GM21825 (cell line): ENCODE results near the gene ANKRD9.
"Not testable (repeated sequence)": the region's sequence is repeated elsewhere in the genome, so short reads cannot be mapped to it uniquely, and the experiment has no call there.

Experiments
- ATAC-seq: cut with Tn5 transposase; IDR thresholded peaks from one replicate; pipeline ENCODE4 v1.9.1; 2021; ENCODE audit warnings: mild to moderate bottlenecking, moderate library complexity; ENCODE audit not compliant: unreplicated experiment

ANKRD9 gene

DNA sequence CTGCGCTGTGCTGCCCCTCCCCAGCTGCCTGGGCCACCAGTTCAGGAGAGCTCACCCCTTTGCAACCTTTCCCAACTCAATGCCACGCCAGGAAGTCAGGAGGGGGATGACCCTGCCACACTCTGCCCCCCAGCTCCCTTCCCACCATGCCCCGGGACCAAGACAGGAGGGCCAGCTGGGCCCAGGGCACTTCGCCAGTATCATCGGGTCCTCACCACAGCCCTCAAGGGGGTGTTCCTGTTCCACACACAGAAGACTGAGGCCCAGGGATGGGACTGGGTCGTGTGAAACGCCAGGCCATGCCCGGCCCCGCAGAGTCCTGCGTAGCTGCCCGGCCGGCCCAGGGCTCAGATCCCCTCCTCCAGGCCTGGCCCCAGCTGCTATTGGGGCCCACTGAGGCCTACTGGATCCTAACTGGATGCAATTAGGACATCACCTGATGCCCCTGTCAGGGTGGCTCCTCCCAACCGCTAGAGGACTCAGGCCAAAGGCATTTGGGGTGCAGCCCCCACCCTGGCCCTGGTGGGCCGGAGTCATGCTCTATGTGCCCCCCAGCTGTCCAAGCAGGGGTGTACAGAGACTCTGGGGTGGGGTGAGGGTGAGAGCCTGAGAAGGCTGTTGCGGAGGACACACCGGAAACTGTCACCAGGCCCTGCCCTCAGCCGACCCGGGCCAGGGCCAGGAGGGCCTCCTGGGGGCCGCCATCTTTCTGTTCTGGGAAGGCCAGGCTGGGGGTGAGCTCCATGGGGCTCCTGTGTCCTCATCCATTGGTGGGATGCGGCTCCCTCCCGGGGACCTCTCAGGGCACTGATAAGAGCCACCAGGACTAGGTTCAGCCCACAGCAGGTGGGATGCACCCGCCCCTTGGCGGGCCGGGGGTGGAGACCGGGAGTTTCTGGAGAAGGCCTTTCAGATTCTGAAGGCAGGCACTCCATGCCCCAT is 29.3 kb upstream of the ANKRD9 start:
- no peak for ATAC-seq

DNA sequence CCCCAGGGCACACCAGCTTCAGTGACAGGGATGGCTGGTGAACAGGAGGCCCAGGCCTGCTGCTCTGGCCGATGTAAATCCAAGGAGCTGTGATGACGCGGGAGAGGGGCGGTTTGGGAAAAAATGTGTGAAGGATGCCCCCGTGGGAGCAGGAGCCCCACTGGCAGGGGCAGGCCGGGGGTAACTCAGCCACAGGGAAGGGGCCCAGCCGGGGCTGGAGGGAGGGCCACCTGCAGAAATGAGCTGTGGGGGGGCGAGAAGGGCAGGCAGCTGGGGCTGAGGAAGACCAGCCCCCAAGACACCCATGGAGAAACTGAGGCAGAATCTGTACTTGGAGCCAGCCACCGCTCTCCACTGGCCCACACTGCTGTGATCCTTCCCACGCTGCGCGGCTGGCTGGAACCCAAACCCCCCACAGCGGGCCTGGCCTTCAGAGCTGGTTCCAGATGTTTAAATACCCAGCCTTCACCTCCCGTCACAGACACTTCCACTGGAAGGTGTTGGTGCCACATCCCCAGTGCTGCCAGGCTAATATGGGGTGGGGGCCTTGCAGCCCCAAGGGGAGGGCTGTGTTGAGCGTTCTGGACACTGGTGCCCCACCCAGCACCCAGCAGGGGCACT is 28.5 kb upstream of the ANKRD9 start:
- ATAC-seq: no peak

- no peak for ATAC-seq
Measured at GRCh38 chr14:102532204-102532658, 22.7 kb upstream of the ANKRD9 start.

GRCh38 chr14:102530828-102531478 is 21.4 kb upstream of the ANKRD9 start:
- ATAC-seq: no peak

GRCh38 chr14:102528431-102529170 is 19.0 kb upstream of the ANKRD9 start:
- no peak for ATAC-seq

DNA sequence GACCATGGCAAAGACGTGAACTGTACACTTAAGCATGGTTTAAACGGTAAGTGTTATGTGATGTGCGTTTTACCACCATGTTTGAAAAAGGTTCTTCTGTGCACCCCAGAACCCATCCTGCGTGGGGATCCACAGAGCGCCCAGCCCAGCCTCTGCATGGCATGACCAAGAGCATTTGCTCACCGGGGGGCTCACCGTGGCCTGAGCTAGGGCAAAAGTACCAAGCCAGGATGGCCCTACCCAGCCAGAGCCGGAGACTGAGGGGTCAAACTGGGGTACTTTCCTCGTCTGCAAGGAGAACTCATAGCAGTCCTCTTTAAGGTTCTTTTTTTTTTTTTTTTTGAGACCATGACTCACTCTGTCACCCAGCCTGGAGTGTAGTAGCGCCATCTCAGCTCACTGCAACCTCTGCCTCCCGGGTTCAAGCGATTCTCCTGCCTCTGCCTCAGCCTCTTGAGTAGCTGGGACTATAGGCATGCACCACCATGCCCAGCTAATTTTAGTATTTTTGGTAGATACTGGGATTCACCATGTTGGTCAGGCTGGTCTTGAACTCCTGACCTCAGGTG is 16.4 kb upstream of the ANKRD9 start:
- no peak for ATAC-seq

- peak; percentile 5 for ATAC-seq
Measured at GRCh38 chr14:102525219-102525928, 15.8 kb upstream of the ANKRD9 start.

DNA sequence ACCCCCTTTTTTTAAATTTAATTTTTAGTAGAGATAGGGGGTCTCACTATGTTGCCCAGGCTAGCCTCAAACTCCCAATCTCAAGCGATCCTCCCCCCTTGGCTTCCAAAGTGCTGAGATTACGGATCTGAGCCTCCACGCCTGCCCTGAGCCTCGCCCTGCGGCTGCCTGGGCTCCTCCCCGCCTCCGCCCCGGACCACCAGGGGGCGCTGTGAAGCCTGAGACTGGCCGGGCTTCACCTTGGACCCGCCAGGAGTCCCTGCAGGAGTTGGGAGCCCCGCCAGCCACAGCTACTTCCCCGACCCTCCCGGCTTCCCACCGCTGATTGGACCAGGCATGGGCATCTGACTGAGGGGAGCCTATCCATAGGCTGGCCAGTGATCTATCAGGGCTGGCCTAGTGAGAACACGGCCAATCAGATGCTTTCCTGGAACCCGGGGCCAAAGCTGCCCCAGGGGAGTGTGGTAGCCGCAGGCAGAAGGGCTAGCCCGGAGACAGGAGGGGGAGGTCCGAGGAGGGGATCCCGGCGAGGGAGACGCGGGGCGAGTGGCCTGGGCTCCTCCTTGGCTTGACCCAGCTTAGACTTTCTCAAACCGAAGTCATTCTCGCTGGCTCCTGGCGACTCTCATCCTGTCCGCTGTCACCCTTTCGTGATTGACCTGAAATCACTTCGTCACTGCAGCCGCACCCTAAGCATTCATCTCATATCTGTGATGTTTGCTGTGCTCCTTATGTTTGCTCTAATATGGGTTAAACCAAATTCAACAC is 15.1 kb upstream of the ANKRD9 start:
- ATAC-seq: peak; percentile 94

DNA sequence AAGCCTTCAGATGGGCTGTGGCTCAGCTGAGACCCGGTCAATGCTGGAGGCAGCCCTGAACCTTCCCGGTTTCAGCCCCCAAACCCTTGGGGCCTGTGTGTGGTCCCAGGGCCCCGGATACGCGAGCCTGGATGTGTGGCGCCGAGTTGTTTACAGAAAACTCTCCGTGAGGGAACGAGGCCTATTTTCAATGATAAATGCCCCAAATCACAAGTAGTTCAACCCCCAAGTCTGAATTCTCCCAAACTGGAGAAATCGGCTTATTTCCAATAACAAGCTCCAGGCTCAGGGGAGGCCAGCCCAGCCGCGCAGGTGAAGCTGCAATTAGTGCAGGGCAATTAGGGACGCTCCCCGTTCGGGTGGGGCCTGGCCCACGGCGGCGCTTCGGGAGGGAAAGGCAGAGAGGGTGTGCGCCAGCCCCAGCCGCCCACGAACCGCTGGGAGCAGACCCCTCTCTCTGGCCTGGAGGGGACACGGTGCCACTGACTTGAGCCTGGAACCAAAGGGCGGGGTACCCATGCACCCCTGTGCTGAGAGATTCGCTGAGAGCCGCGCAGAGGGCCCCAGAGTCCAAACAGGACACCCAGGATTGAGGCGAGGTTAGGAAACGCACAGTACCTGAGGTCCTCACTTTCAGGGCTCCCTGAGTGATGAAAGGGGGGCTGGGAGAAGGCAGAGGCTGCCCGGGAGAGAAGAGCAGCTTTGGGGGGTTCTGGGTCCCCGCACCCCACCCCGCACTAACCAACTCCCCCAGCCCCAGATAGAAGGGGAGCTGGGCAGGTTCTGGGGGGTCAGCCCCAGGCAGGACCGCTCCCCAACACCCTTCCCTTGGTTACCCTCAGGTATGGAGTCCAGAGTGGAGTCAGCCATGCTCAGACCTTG is 14.2 kb upstream of the ANKRD9 start:
- ATAC-seq: peak; percentile 4

DNA sequence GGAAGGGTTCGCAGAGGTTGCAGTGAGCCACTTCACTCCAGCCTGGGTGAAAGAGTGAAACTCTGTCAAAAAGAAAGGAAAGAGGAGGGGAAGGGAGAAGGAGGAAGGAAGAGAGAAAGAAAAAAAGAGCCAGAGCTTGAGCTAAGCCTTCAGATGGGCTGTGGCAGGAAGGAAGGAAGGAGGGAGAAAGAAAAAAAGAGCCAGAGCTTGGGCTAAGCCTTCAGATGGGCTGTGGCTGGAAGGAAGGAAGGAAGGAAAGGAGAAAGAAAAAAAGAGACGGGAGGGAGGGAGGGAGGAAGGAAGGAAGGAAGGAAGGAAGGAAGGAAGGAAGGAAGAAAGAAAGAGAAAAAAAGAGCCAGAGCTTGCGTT is 13.6 kb upstream of the ANKRD9 start:
- no peak for ATAC-seq

- not testable (repeated sequence) for ATAC-seq
Measured at GRCh38 chr14:102519709-102520108, 10.1 kb upstream of the ANKRD9 start.

GRCh38 chr14:102518063-102518648 is 8.6 kb upstream of the ANKRD9 start:
- no peak for ATAC-seq

DNA sequence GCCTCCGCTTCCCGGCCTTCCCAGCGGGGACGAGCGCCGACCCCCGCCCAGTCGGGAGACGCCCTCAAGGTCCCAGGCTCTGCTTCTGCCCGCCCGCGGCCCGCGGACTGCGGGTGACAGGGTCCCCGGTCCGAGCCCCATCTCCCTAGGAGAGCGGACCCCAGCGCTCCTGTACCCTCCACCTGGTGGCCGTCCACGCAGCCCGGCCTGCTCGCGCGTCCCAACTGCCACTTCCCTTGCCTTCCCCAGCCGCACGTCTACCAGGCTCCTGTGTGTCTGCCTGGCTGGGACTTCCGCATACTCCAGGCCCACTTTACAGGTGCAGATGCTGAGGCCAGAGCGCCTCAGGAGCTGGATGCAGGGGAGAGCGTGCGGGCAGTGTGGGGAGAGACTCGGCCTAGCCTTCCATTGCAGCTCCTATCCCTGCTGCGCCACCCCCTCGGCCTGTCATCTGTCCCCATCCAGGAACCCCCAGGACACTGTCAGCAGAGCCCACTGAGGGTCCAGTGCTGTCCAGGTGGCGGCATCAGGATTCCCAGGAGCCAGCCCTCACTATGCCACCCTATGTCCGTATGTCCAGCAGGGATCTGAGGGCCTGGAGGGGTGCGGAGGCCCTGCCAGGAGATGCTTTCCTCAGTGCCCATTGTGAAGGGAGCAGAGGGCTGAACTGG is 8.0 kb upstream of the ANKRD9 start:
- ATAC-seq: no peak

- ATAC-seq: peak; percentile 77
Measured at GRCh38 chr14:102516531-102517391, 7.2 kb upstream of the ANKRD9 start.

- no peak for ATAC-seq
Measured at GRCh38 chr14:102514987-102515733, 5.6 kb upstream of the ANKRD9 start.
